Measurements from ENCODE around the gene KLK1. TPM values are rescaled to one million over a fixed set of nuclear protein-coding genes. Genes with fewer than 3 reads are reported as not detected.

Gene KLK1
- total RNA-seq, 1 donor from 2014 or later: 13.0 TPM

- no peaks in the 10 kb centered on the region for H3K36me3 Mint-ChIP-seq (ENCODE audit: low read depth)
- H3K27me3 Mint-ChIP-seq: peaks cover 31% of the 10 kb centered on the region
- no peak overlapping the region for H3K4me3 Mint-ChIP-seq
- no peaks in the 10 kb centered on the region for H3K4me1 Mint-ChIP-seq
- ATAC-seq (ENCODE audit: low read depth): no peak
- POLR2A ChIA-PET: no interaction called here
- TF ChIP-seq, protein P1, sequence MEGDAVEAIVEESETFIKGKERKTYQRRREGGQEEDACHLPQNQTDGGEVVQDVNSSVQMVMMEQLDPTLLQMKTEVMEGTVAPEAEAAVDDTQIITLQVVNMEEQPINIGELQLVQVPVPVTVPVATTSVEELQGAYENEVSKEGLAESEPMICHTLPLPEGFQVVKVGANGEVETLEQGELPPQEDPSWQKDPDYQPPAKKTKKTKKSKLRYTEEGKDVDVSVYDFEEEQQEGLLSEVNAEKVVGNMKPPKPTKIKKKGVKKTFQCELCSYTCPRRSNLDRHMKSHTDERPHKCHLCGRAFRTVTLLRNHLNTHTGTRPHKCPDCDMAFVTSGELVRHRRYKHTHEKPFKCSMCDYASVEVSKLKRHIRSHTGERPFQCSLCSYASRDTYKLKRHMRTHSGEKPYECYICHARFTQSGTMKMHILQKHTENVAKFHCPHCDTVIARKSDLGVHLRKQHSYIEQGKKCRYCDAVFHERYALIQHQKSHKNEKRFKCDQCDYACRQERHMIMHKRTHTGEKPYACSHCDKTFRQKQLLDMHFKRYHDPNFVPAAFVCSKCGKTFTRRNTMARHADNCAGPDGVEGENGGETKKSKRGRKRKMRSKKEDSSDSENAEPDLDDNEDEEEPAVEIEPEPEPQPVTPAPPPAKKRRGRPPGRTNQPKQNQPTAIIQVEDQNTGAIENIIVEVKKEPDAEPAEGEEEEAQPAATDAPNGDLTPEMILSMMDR (IDR thresholded peaks at IDR 0.05): no peak
- DNase-seq: no peak
- H3K27ac Mint-ChIP-seq: no peak overlapping the region
- no peaks in the 10 kb centered on the region for H3K9me3 Mint-ChIP-seq
- intact Hi-C loops (cut with micrococcal nuclease): no loop called here
- CTCF ChIA-PET: no interaction called here
These were observed 28.0 kb upstream of the KLK1 start for GRCh38 chr19:50851620-50852019.

DNA sequence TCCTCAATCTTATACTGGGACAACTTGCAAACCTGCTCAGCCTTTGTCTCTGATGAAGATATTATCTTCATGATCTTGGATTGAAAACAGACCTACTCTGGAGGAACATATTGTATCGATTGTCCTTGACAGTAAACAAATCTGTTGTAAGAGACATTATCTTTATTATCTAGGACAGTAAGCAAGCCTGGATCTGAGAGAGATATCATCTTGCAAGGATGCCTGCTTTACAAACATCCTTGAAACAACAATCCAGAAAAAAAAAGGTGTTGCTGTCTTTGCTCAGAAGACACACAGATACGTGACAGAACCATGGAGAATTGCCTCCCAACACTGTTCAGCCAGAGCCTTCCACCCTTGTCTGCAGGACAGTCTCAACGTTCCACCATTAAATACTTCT lies 27.2 kb upstream of the KLK1 start:
- TF ChIP-seq, protein P1 (IDR thresholded peaks at IDR 0.05): no peak
- POLR2A ChIA-PET: no interaction called here
- H3K27ac Mint-ChIP-seq: no peak overlapping the region
- H3K9me3 Mint-ChIP-seq: no peaks in the 10 kb centered on the region
- ATAC-seq (ENCODE audit: low read depth): no peak
- no peak overlapping the region for H3K4me3 Mint-ChIP-seq
- H3K27me3 Mint-ChIP-seq: peaks cover 25% of the 10 kb centered on the region
- H3K4me1 Mint-ChIP-seq: no peaks in the 10 kb centered on the region
- CTCF ChIA-PET: no interaction called here
- no peak for DNase-seq
- intact Hi-C loops (cut with micrococcal nuclease): no loop called here
- no peaks in the 10 kb centered on the region for H3K36me3 Mint-ChIP-seq (ENCODE audit: low read depth)

DNA sequence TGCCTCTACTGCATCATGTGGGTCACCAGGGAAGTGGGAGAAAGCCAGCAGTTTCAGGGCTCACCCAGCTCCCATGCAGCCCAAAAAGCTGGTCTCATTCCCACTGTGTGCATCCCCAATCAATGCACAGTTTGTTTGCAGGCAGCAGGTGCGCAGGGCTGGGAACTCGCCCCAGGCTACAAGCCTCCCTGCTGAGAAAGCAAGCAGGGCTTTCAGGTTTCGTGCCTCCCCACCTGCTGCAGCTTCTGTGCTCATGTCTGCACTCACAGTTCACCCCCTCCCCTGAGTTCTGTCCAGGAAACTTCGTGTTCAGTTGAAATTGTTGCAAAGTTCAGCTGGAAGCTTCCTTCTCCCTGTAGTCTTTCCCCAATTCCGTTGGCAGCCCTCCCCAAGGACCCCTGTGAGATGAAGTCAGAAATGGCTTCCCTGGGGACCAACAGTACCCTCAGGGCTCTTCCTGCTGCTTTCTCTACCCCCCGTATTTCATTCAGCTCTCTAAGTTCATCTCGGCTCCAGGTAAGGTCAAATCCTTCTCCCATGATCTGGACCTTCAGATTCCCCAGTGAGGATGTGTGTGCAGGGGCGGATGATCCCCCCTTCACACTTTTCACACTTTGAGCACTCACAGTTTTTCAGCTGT lies 20.8 kb upstream of the KLK1 start:
- intact Hi-C loops (cut with micrococcal nuclease): no loop called here
- ATAC-seq (ENCODE audit: low read depth) (no peak), DNase-seq (no peak)
- POLR2A ChIA-PET: no interaction called here
- H3K9me3 Mint-ChIP-seq: peaks cover 19% of the 10 kb centered on the region
- H3K27me3 Mint-ChIP-seq: peaks cover 7% of the 10 kb centered on the region
- H3K27ac Mint-ChIP-seq: no peak overlapping the region
- H3K4me1 Mint-ChIP-seq: no peaks in the 10 kb centered on the region
- TF ChIP-seq, protein P1 (IDR thresholded peaks at IDR 0.05): no peak
- no peaks in the 10 kb centered on the region for H3K36me3 Mint-ChIP-seq (ENCODE audit: low read depth)
- no peak overlapping the region for H3K4me3 Mint-ChIP-seq
- CTCF ChIA-PET: no interaction called here

GRCh38 chr19:50843701-50844221 lies 20.2 kb upstream of the KLK1 start:
- Mint-ChIP-seq H3K4me1 (no peaks in the 10 kb centered on the region), H3K9me3 (peaks cover 19% of the 10 kb centered on the region), H3K36me3 (ENCODE audit: low read depth) (no peaks in the 10 kb centered on the region), H3K27me3 (peaks cover 7% of the 10 kb centered on the region), H3K27ac (no peak overlapping the region), H3K4me3 (no peak overlapping the region)
- ChIA-PET CTCF (no interaction called here), POLR2A (no interaction called here)
- intact Hi-C loops (cut with micrococcal nuclease): no loop called here
- ATAC-seq (ENCODE audit: low read depth): no peak
- TF ChIP-seq, protein P1 (IDR thresholded peaks at IDR 0.05): no peak
- DNase-seq: no peak

- POLR2A ChIA-PET: interaction anchor here (0.6 kb wide), 1 partner anchor 10 kb away, joined by 6 read pairs; no protein-coding TSS in a partner anchor
- Mint-ChIP-seq H3K9me3 (peaks cover 19% of the 10 kb centered on the region), H3K4me1 (peaks cover 3% of the 10 kb centered on the region), H3K4me3 (no peak overlapping the region), H3K36me3 (ENCODE audit: low read depth) (no peaks in the 10 kb centered on the region), H3K27me3 (peaks cover 6% of the 10 kb centered on the region), H3K27ac (no peak overlapping the region)
- ATAC-seq (ENCODE audit: low read depth): no peak
- CTCF ChIA-PET: no interaction called here
- intact Hi-C loops (cut with micrococcal nuclease): no loop called here
- DNase-seq: no peak
- TF ChIP-seq, protein P1 (IDR thresholded peaks at IDR 0.05): no peak
These were observed 19.6 kb upstream of the KLK1 start for GRCh38 chr19:50843205-50843604.
